IPS-11a (cell line): ENCODE results near the gene PROX1.

Experiments used
- H3K4me3 ChIP-seq: one replicate; pipeline ENCODE4 v1.5.1; 2013; ENCODE audit warnings: low read depth, low read length, control low read depth

Gene PROX1, protein sequence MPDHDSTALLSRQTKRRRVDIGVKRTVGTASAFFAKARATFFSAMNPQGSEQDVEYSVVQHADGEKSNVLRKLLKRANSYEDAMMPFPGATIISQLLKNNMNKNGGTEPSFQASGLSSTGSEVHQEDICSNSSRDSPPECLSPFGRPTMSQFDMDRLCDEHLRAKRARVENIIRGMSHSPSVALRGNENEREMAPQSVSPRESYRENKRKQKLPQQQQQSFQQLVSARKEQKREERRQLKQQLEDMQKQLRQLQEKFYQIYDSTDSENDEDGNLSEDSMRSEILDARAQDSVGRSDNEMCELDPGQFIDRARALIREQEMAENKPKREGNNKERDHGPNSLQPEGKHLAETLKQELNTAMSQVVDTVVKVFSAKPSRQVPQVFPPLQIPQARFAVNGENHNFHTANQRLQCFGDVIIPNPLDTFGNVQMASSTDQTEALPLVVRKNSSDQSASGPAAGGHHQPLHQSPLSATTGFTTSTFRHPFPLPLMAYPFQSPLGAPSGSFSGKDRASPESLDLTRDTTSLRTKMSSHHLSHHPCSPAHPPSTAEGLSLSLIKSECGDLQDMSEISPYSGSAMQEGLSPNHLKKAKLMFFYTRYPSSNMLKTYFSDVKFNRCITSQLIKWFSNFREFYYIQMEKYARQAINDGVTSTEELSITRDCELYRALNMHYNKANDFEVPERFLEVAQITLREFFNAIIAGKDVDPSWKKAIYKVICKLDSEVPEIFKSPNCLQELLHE

DNA sequence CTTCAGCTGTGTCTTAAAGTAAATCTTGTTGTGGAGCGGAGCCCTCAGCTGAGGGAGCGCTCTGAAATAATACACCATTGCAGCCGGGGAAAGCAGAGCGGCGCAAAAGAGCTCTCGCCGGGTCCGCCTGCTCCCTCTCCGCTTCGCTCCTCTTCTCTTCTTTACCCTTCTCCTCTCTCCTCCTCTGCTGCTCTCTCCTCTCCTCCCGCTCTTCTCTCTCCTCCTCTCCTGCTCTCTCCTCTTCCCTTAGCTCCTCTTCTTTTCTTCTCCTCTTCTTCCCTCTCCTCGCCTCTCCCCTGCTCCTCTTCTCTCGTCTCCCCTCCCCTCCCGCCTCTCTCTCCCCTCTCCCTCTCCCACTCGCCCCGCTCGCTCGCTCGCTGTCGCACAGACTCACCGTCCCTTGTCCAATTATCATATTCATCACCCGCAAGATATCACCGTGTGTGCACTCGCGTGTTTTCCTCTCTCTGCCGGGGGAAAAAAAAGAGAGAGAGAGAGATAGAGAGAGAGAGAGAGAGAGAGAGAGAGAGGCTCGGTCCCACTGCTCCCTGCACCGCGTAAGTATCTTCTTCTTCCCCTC, at the start of gene PROX1:
Gene PROX1 (plus strand): TSS at position 47 of the 580 bp plus-strand sequence. CDS start 8,563 bp downstream, outside the sequence.
- H3K4me3 ChIP-seq, result peak within 1 kb of the TSS; percentile 53

DNA sequence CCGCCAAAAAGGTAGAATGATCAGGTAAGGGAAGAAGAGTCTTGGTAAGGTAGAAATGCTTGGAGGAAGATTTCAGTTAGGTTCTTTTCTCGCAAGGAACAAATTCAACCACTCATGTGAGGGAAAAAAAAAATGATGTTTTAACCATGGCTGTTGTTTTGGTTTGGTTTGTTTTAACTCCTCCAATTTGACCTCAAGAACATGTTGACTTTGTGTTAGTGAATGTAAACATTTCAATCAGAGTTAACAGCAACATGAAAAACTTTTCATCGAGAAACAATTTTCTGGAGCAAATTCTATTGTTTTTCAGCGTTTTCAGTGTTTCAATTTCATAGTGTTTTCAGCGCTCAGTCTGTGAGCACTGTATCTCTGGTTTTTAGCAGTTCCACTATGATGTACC, 49.0 kb upstream of the PROX1 start:
- no peak overlapping the region for H3K4me3 ChIP-seq

DNA sequence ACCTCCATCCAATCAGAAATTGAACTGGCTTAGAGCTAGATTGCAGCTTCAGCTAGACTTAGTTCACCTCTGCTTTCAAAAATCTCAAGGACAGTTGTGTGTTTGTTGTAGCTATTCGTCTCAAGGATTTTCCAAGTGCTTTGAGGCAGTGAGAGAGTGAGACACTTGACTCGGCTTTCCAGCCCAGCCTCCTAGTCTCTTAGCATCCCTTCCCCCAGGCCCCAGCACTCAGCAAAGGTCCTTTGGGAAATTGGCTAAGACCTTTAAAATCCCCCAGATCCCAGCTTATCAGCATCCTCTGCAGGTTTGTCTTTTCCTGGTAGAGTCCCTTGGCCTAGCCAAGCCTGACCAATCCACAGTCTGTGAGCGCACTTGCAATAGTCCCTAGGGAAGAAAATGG, 47.9 kb upstream of the PROX1 start:
- no peak overlapping the region for H3K4me3 ChIP-seq

DNA sequence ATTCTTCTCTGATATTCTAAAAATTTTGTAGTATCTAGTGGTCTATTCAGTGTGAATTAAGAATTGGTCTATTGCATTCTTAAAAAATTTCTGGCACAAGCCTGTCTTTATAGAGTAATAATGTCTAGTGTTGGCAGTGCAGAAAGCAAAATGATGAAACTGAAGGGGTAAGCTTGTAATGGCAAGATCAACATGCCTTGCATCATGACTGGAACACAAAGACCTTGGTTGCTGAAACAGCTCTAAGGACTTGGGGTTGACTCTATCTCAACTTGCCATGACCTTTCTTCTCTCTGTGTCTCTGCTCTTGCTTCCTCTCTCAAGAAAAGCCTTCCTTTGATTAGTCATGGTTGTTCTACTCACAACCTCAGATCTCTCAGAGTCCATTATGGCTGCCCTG, 46.8 kb upstream of the PROX1 start:
- no peak overlapping the region for H3K4me3 ChIP-seq

DNA sequence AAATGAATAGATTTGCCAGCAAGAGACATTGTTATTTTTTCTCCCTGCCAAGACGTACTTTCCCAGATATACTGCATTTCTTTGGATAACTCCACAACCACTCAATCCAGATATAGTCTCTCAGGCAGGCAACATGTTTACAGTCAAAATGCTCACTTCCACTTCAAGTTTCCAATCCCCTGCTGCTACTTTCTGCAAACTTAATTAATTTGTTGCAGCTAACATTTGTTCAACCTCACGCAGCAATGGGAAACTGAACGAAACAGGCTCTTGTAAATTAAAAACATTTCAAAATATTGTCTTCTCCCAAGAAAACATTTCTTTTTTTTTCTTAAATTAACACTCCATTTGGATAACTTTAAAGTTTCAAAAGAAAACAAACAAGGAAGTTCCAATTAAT, 45.7 kb upstream of the PROX1 start:
- H3K4me3 ChIP-seq, result no peak overlapping the region

DNA sequence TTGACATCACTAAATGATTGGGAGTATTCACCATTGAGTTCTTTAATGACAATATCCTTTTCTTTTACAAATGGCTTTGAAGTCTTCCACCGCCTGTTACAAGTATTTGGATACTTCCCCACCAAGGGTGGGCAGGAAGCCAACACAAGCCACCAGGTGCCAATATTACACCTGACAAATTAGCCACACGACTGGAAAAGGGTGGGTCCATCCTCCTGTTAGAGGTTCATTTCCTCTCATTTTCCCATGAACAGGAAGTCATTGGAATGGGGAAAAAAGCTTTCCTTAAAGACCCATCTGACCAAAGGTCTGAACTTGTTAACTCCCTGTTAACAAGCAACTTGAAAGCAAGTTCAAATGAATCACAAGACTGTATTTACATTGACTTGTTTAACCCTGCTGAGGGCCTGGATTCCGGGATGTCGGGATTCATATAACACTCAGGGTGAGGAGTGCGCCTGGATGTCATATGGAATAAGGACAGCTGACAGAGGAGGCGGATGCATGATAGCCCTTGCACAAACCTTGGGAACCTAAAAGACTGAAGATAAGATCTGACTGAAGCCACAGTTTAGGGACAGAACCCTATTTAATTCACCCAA, 40.5 kb upstream of the PROX1 start:
- H3K4me3 ChIP-seq, result no peak overlapping the region

DNA sequence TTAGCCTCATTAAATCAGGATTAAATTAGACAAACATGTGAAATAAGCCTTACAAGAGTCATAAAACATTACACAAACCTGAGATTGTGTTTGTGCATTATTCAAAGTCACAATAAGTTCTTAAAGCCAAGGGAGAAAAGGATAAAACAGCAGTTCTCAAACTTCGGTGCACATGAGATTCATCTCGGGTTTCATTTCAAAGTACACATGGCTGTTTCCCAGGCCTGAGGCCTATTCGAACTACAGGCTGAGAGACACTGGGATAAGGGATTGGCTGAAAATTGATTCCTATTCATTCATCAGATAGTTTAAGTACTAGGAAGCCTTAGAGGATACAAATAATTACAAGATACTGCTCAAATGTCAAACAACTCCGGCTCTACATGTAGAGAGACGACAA, 35.9 kb upstream of the PROX1 start:
- H3K4me3 ChIP-seq, result no peak overlapping the region

DNA sequence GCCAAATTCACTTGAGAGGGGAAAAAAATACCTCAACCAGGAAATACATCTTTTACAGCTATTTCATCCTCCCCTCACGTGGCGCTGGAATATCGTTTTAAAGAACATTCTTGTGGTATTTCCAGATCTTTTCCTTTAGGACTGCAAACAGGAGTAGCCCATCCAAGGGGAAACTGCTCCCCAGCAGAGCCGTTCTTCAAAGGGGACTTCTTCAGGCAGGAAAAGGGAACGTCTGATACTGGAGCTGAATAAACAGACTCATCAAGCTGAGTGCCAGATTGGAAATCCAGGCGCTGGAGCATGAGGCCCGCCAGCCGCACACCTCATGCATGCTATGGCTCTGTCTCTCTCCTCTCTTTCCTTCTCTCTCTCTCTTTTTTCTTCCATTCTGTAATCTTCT, 34.0 kb upstream of the PROX1 start:
- H3K4me3 ChIP-seq, result no peak overlapping the region

DNA sequence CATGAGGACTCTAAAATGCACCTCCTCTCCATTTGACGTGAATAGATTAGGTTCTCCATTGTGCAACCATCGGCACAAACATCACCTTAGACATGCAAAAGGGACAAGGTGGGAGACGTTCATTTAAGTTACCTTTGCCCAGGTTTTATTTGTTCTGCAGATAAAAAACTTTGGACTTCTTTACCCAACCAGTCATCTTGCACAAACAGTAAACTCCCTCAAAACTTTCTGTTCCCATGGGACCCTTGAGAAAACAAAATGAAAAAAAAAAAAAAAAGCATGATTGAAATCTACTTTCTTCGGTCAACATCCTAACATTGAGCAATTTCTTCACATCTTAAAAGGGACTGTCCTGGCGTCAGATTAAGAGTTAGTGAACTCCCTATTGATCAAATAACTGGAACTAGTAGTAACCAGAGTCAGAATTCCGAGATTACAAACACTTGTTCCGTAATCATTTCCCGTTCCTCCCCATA, 31.4 kb upstream of the PROX1 start:
- no peak overlapping the region for H3K4me3 ChIP-seq

DNA sequence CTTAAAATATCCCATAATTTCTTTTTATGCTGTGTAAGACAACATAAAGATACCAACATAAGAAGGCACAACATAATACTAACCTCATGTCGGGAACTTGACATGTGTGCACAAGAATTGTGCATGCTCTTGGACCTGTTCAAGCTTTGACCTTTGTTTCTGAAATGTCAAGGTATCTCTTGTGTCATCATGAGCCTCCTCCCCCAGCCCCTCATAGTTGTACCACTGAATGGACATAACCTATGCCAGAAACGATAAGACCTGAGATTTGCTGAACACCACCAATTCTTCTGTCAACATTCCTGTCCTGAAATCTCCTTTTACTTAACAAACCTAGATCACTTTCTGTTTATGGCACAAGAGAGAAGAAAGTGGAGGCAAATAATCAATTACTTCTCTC, 29.4 kb upstream of the PROX1 start:
- no peak overlapping the region for H3K4me3 ChIP-seq

DNA sequence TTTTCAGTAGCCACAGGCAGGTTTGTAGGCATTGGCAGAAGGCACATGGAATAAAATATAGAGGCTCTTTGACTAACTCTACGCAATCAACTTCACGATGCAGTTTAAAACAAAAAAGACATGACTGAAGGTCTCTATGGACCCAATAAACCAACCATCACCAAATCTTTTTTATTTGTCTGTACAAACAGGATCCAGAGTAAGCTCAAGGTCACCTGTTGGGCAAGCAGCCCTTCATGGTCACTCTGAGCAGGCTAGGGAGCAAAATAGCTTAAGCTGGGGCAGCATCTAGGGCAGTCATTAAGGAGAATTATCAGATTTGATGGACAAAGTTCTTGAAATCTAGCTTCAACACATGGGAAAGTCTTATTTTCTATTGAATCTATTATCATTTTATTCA, 26.8 kb upstream of the PROX1 start:
- H3K4me3 ChIP-seq, result no peak overlapping the region

DNA sequence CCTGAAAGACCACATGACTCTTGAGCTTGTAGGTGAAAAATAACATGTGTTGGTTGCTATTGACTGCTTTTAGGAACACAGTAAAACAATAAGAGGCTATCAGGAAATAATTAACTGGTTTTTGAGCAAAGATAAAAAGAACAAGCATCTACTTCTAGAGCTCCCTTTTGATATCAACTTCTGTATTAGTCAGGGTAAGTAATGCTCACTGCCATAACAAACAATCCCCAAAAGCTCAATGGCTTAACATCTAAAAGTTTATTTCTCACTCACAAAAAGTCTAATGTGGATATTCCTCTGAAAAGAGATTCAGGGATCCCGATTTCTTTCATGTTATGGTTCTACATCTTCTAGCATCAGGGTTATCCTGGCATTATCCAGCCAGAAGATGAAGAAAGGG, 25.3 kb upstream of the PROX1 start:
- H3K4me3 ChIP-seq, result no peak overlapping the region

DNA sequence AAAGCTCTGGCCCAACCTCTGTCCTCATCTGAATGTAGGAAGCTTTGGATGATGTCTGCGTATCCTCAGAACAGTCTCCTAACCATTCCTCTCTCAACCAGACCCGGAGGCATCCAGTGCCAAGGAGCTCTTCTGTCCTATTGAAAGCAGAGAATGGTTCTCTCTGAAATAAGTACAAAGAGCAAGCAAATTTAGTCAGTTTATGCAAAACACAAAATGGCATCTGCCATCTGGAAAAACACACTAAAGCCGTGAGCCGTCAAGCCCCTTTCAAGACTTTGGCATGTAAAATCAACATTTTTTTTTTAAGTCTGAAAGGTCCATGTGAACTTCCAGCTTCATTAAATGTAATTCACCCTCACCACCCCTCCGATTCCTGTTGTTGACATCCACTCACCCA, 21.7 kb upstream of the PROX1 start:
- H3K4me3 ChIP-seq, result no peak overlapping the region

DNA sequence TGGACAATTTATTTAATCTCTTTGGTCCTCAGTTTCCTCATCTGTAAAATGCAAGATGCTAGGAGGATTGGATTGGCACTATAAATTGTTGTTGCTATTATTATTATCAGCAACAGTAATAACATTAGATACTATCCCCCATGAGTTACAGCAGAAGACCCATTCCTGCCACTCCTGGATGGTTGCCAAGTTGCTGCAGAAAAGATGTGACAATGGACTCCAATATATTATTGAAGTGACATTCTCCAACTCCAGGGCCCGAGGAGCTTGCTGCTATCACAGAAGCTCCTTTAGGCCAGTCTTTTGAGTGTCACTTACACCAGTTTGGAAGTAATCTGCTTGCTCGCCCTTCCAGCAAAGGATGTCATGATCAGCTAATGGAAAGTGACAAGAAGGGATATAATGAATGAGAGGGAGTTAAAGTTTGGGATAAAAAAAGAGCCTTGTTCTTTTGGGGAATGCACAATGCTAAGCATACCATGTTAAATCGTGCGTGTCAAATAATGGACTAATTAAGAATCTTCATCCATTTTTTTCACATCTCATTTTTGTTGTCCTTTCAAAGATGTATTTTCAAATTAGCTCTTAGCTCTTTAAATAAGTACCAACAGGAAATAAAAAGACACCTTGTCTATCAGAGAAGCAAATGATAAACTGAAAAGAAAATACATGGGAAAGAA, 19.5 kb upstream of the PROX1 start:
- H3K4me3 ChIP-seq, result no peak overlapping the region

DNA sequence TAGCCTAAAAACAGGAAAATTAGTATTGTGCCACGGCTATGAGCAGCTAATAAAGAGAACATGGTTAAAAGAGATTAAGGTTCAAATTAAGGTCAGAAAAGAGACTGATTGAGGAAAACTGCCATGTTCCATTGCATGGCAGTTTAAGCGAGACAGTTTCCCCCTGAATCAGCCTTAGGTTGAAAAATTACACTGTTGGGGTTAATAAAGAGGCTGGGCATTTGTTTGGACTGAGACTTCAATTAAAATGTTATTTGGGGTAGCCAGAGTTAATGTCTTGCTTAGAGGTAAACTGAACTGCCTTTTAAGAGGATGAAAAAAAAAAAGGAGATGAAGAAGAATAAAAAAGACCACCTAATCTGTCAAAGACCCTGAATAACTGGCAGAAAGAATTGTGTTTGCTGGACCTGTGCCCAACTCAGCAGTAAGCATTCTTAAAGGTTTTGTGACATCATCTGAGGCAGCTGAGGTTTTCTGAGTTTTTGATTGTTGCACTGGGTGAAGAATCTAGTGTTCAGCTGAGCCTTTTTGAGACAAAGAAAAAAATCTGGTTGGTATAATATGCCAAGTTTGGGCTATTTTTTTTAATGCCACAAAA, 17.7 kb upstream of the PROX1 start:
- no peak overlapping the region for H3K4me3 ChIP-seq

DNA sequence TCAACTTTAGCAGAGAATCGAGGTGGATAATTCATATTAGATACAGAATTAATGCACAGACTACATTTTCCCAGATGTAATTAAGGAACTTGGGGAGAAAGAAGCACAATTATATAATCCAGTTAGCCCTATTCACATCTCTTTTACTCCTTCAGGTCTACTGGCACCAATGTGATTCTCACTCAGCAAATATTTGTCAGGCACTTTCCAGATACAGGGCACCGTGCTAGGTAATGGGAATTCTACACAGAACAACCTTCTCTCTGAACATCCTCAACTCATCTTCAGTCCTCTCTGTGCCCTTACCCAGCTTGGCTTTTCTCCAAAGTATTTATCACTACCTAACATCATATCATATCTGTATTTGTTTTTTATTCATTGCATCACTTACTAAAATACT, 15.6 kb upstream of the PROX1 start:
- H3K4me3 ChIP-seq, result no peak overlapping the region

DNA sequence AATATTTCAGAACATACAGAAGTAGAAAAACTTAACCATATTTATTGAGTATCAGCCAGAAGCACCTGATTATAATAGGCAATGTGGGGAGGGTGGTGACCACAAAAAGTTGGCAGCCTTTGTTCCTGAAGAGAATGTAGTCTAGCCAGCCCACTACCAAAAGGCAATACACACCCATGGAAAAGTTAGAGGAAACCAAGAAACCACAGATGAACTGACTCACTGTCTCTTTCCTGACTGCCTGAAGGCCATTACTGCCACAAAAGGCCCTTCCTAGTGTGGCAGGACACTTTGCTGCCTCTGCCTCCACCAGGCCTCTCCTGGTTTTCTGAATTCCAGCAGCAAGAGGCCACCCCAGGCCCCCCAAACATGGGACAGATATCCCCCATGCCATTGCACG, 14.6 kb upstream of the PROX1 start:
- no peak overlapping the region for H3K4me3 ChIP-seq

DNA sequence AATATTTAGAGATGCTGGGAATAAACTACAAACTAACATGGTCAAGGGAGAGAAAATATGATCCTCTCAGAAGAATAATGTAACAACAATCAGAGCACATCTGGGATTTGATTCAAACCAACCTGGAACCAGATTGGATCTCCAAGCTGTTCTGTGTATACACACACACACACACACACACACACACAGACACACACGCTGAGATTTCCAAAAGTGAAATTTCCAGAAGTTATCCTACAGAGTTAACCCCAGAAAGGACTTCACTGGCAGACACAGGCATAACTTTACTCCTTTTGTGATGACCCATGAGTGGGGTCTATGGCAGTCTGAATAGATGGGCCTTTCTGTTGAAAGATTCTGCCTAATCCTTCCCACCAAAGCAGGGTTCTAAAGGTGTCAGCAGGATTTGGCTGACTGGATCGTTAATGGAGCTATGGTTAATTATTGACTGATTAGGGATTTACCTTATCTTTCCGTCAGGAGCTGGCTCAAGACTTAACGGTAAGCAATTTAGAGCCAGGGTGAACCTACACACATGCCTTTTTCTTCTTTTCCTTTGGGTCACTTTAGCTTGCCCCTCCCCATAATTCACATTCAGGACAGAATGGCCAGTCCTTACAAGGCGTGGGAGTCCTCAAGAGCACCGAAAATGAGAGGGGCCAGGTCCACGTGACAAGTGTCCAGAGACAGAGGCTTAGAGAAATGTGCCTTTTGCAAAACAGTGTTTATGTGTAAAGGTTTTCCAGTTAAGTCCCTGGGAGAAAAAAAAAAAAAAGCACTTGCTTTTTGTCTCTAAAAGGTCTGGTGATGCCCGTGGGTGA, 10.9 kb upstream of the PROX1 start:
- no peak overlapping the region for H3K4me3 ChIP-seq

DNA sequence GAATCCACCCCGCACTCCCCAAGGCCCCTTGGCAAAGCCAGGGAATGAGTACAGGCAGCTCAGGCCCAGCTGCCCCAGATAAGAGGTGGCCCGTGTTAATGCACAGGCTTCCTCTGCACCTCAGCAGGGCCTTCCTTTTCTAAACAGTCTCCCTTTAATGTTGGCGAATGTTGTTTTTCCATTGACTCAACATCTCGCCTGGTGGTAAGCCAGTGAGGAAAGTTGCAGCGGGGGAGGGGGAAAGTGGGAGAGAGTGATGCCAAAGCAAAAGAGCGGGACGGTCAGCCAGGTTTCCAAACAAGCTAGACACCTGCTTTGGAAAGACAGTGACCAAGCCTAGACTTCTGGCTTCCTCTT, 10.3 kb upstream of the PROX1 start:
- no peak overlapping the region for H3K4me3 ChIP-seq

DNA sequence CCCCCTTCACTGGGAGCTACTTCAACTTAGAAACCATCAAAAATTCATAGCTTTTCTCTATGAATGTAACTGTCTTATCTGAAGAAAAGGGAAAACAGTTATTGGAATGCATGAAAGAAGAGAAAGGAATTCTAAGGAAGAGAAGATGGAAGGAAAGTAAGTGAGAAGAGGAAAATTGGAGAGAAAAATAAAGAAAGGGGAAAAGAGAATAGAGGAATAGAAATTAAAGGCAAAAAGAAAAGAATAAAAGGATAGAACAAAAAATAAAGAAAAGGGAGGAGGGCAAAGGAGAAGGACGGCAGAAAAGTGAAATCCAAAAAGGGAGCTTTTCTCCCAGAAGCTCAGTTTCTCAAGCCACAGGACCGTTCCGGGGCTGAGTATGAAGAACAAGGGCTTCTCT, 9.9 kb upstream of the PROX1 start:
- no peak overlapping the region for H3K4me3 ChIP-seq
